Liver (tissue), 2 donors: ENCODE data around the gene LARGE1.

Source experiments
- GABPA ChIP-seq, 2 donors: IDR thresholded peaks in 1 of 2; conservative IDR thresholded peaks in 1 of 2; 2 replicates each; pipeline ENCODE4 v1.6.1; 2016; ENCODE audit warnings: antibody characterized with exemption in 2 of 2, mild to moderate bottlenecking in 1 of 2, moderate library complexity in 1 of 2
- JUND ChIP-seq, 2 donors: IDR thresholded peaks; 2 replicates each; pipeline ENCODE4 v1.6.1; 2016; ENCODE audit warnings: antibody characterized with exemption in 2 of 2
- donor health status: healthy.

DNA sequence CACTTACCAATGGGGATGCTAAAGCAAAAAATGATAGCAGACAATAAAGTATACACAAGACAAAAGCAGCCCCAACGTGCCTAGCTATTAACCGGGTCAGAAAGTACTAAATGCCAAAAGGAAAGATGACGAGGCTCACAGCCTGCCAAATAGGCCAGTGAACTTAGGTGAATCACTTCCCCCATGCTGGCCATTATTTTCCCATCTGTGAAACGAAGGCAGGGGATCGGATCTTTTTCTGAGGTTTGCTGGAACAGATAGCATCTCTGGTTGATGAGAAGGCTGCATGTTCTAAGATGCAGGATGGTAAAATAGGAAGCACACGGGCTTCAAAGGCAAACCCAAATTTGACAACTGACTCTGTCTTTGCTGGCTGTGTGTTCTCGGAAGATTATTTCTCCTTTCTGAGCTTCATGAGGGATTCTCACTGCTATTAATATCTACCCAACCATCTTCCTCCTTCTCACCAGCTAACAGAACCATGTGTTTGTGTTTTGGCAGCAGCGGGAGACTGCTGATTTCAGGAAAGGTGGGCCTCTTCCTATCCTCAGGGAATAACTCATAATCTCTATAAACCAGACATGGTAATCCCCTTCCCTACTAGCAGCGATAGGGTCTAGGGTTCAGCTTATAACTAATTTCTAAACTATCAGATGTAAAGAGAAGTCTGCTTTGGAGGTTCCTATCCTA is 390.7 kb downstream of the LARGE1 start:
- no peak for TF ChIP-seq JUND (IDR thresholded peaks at IDR 0.05)
- no peak for TF ChIP-seq GABPA (IDR thresholded peaks at IDR 0.05 in 1 of 2, conservative IDR thresholded peaks at IDR 0.05 in 1 of 2)
